NCI-H187 treated with DMSO at 0.1 percent for 48 hours (cell line): ENCODE measurements around the gene PTPRD.

Experiments used
- DNase-seq: peaks from one replicate; lab custom pipeline; 2025; lab: John Stamatoyannopoulos, UW

The PTPRD gene

GRCh38 chr9:10612641-10613398 lies at the start of gene PTPRD:
Gene PTPRD (minus strand): TSS chr9:10613002.
- DNase-seq: no peak

GRCh38 chr9:10661994-10662393 lies 49.2 kb upstream of the PTPRD start:
- DNase-seq: no peak

- DNase-seq: no peak
Measured at GRCh38 chr9:10661376-10661775, 48.6 kb upstream of the PTPRD start.

- DNase-seq: no peak
Measured at GRCh38 chr9:10651012-10651411, 38.2 kb upstream of the PTPRD start.

GRCh38 chr9:10649076-10649475 lies 36.3 kb upstream of the PTPRD start:
- DNase-seq: no peak

GRCh38 chr9:10633785-10634184 lies 21.0 kb upstream of the PTPRD start:
- no peak for DNase-seq

- DNase-seq: no peak
Measured at GRCh38 chr9:10614196-10614800, 1.5 kb upstream of the PTPRD start.

GRCh38 chr9:10613419-10613818 lies 617 bp upstream of the PTPRD start:
- no peak for DNase-seq

- DNase-seq: no peak
Measured at GRCh38 chr9:10605388-10605787, 7.4 kb downstream of the PTPRD start.

GRCh38 chr9:10604927-10605326 lies 7.9 kb downstream of the PTPRD start:
- no peak for DNase-seq

GRCh38 chr9:10597801-10598200 lies 15.0 kb downstream of the PTPRD start:
- no peak for DNase-seq

- no peak for DNase-seq
Measured at GRCh38 chr9:10594482-10594881, 18.3 kb downstream of the PTPRD start.

GRCh38 chr9:10586407-10586806 lies 26.4 kb downstream of the PTPRD start:
- DNase-seq: no peak

- no peak for DNase-seq
Measured at GRCh38 chr9:10571699-10572098, 41.1 kb downstream of the PTPRD start.

GRCh38 chr9:10566848-10567247 lies 46.0 kb downstream of the PTPRD start:
- no peak for DNase-seq

- no peak for DNase-seq
Measured at GRCh38 chr9:10562581-10563343, 50.0 kb downstream of the PTPRD start.

- DNase-seq: no peak
Measured at GRCh38 chr9:10548348-10548747, 64.5 kb downstream of the PTPRD start.

- no peak for DNase-seq
Measured at GRCh38 chr9:10538073-10538472, 74.7 kb downstream of the PTPRD start.

GRCh38 chr9:10534850-10535249 lies 78.0 kb downstream of the PTPRD start:
- DNase-seq: no peak

- no peak for DNase-seq
Measured at GRCh38 chr9:10525972-10526371, 86.8 kb downstream of the PTPRD start.

- DNase-seq: no peak
Measured at GRCh38 chr9:10523164-10523563, 89.6 kb downstream of the PTPRD start.

- no peak for DNase-seq
Measured at GRCh38 chr9:10512144-10512543, 100.7 kb downstream of the PTPRD start.

- no peak for DNase-seq
Measured at GRCh38 chr9:10488937-10489336, 123.9 kb downstream of the PTPRD start.
